Mucosa of rectum (tissue), 2 donors: ENCODE data around the gene HPD.

ENCODE experiments used
- H3K27ac ChIP-seq, 2 donors: one replicate each; pipeline ENCODE4 v1.7.0; 2013; ENCODE audit warnings: inconsistent platforms in 2 of 2, low read depth in 2 of 2, low read length in 2 of 2
- H3K27me3 ChIP-seq, 2 donors: one replicate each; pipeline ENCODE4 v1.7.0; 2013; ENCODE audit warnings: low read length in 2 of 2; ENCODE audit not compliant: control insufficient read depth in 2 of 2, insufficient read depth in 2 of 2
- H3K36me3 ChIP-seq, 2 donors: one replicate each; pipeline ENCODE4 v1.7.0; 2013; ENCODE audit warnings: low read length in 2 of 2; ENCODE audit not compliant: control insufficient read depth in 2 of 2, insufficient read depth in 2 of 2
- H3K4me1 ChIP-seq, 2 donors: one replicate each; pipeline ENCODE4 v1.7.0; 2013; ENCODE audit warnings: low read length in 2 of 2, mild to moderate bottlenecking in 1 of 2; ENCODE audit not compliant: control insufficient read depth in 2 of 2, insufficient read depth in 2 of 2
- H3K4me3 ChIP-seq, 2 donors: one replicate each; pipeline ENCODE4 v1.7.0; 2013; ENCODE audit warnings: low read length in 2 of 2
- H3K9ac ChIP-seq, 2 donors: one replicate each; pipeline ENCODE4 v1.7.0; 2013; ENCODE audit warnings: low read length in 2 of 2, low read depth in 1 of 2, mild to moderate bottlenecking in 1 of 2
- H3K9me3 ChIP-seq, 2 donors: one replicate each; pipeline ENCODE4 v1.7.0; 2013; ENCODE audit warnings: low read length in 2 of 2; ENCODE audit not compliant: control insufficient read depth in 2 of 2
- donor health status: healthy.
- donor health status: Normal muscosa, but diverticular disease.

HPD gene

GRCh38 chr12:121849211-121849610 lies 9.4 kb downstream of the HPD start:
- Histone ChIP-seq H3K4me1 (no peaks in the 10 kb centered on the region), H3K36me3 (no peaks in the 10 kb centered on the region), H3K9ac (no peak overlapping the region), H3K27me3 (no peaks in the 10 kb centered on the region), H3K9me3 (no peaks in the 10 kb centered on the region), H3K27ac (no peak overlapping the region), H3K4me3 (no peak overlapping the region)

DNA sequence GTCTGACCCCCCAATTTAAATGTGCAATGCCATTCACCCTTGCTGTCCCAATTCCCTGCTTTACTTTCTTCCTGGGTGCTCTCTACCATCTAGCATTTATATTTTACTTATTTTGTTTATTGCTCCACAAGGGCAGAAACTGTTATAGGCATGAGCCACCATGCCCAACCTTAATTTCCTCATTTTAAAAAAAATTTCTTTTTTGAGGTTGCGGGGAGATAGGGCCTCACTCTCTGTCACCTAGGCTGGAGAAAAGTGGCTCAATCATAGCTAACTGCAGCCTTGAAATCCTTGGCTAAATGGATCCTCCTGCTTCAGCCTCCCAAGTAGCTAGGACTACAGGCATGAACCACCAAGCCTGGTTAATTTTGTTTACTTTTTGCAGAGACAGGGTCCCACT lies 13.0 kb downstream of the HPD start:
- H3K4me1 ChIP-seq = no peaks in the 10 kb centered on the region
- no peaks in the 10 kb centered on the region for H3K36me3 ChIP-seq
- no peak overlapping the region for H3K27ac ChIP-seq
- H3K9me3 ChIP-seq = no peaks in the 10 kb centered on the region
- no peak overlapping the region for H3K9ac ChIP-seq
- no peak overlapping the region for H3K4me3 ChIP-seq
- H3K27me3 ChIP-seq = no peaks in the 10 kb centered on the region

DNA sequence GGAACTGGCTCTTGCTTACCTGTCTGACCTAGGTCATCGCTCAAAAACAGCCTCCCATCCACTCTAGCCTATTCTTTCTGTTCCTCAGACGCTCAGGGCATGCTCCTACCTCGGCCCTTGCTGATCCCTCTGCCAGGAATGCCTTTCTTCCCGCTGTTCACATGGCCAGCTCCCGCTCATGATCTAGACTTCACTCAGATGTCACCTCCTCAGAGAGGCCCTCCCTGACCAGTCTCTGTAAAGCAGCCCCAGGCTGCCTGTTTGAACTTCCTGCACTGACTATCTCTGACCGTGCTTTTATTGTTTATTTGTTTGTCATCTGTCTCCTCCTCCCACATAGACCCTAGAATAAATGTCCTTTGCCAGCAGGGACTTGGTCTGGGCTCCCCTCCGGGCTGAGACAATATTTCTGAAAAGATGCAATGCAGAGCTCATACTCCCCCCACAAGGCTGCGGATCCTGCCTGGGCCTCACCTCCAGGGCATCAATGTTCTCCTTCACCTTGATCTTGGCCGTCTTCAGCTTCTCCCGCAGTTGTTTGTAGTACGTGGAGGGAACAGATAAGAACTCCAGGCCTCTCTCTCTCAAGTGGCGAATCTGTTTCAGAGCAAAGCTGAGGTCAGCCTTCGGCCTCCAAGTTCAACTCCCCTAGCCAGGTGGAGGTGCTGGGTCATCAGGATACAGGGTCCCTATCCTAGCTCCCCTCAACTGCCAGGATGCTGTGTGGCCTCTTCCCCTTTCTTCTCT lies 15.2 kb downstream of the HPD start:
- H3K27ac ChIP-seq = no peak overlapping the region
- H3K9me3 ChIP-seq = no peaks in the 10 kb centered on the region
- H3K9ac ChIP-seq = no peak overlapping the region
- no peaks in the 10 kb centered on the region for H3K27me3 ChIP-seq
- no peaks in the 10 kb centered on the region for H3K36me3 ChIP-seq
- H3K4me1 ChIP-seq = peaks cover 0 to 4% of the 10 kb centered on the region in 2 donors
- H3K4me3 ChIP-seq = no peak overlapping the region

GRCh38 chr12:121839993-121840761 lies 18.5 kb downstream of the HPD start:
- Histone ChIP-seq H3K4me1 (peaks cover 0 to 4% of the 10 kb centered on the region in 2 donors), H3K4me3 (peak overlapping the region; percentile 92 to 93), H3K9ac (peak overlapping the region; percentile 67 to 74), H3K27ac (peak overlapping the region; percentile 27 to 61), H3K36me3 (no peaks in the 10 kb centered on the region), H3K27me3 (no peaks in the 10 kb centered on the region), H3K9me3 (no peaks in the 10 kb centered on the region)

DNA sequence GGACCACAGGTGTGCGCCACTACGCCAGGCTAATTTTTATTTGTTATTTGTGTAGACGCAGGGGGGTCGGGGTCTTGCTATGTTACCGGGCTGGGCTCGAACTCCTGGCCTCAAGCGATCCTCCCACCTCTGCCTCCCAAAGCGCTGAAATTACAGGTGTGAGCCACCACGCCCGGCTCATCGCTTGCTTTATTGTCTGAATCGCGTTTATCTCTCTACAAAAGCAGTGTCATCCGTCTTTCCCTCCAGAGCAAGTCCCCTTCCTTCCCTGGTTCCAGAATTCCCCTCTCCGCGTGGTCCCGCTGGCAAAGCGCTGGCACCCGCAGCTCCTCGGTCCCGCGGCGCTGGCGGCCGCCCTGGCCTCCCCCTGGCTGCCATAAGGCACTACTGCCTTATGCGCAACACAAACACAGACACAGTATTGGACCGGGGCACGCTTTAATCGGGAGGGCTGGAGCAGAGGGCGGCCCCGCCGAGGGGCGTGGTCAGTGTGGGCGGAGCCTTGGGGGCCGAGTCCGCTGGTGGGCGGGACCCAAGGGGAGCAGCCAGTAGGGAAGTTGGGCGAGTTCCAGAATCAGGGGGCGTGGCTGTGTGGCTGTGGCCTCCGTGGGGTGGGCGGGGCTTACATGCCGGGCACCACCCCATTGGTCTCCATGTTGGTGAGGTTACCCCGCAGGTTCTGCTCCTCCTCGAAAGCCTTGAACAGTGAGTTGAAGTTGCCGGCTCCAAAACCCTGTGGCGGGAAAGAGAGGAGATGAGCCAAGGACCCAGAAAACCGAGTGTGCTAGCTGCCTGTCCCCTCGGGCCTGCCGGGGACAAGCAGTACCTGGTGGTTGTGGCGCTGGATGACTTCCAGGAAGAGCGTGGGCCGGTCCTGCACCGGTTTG lies 19.3 kb downstream of the HPD start:
- Histone ChIP-seq H3K4me1 (peaks cover 0 to 4% of the 10 kb centered on the region in 2 donors), H3K27ac (peak overlapping the region; percentile 27 to 61), H3K4me3 (peak overlapping the region; percentile 92 to 93), H3K9ac (peak overlapping the region; percentile 67 to 74), H3K9me3 (no peaks in the 10 kb centered on the region), H3K27me3 (no peaks in the 10 kb centered on the region), H3K36me3 (no peaks in the 10 kb centered on the region)

DNA sequence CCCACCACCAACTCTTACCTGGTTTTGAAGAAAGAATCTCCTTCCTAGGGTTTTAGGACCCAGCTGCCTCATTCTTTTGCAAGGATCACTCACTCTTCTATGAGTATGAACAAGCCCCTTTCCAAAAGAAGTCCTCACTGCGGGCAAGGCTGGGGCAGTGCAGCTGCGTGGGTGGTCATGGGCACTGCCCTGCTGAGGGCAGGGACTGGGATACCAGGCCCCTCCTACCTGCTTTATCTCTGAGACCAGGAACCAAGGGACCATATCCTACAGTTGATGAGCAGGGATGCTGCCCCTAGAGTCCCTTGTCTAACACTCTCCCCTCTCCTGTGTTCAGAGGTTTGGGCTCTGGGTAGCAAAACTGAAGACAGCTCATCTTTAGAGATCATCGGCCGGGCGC lies 20.5 kb downstream of the HPD start:
- Histone ChIP-seq H3K4me1 (peaks cover 0 to 4% of the 10 kb centered on the region in 2 donors), H3K9ac (no peak overlapping the region), H3K9me3 (no peaks in the 10 kb centered on the region), H3K27me3 (no peaks in the 10 kb centered on the region), H3K27ac (no peak overlapping the region), H3K36me3 (no peaks in the 10 kb centered on the region), H3K4me3 (no peak overlapping the region)

- Histone ChIP-seq H3K4me3 (no peak overlapping the region), H3K4me1 (peaks cover 0 to 4% of the 10 kb centered on the region in 2 donors), H3K27me3 (no peaks in the 10 kb centered on the region), H3K9me3 (no peaks in the 10 kb centered on the region), H3K9ac (no peak overlapping the region), H3K27ac (no peak overlapping the region), H3K36me3 (no peaks in the 10 kb centered on the region)
Measured at GRCh38 chr12:121837680-121838079, 21.0 kb downstream of the HPD start.

GRCh38 chr12:121831571-121832245 lies 27.0 kb downstream of the HPD start:
- Histone ChIP-seq H3K27me3 (no peaks in the 10 kb centered on the region), H3K4me1 (no peaks in the 10 kb centered on the region), H3K36me3 (peaks cover 43 to 45% of the 10 kb centered on the region in 2 donors), H3K27ac (no peak overlapping the region), H3K9ac (no peak overlapping the region), H3K4me3 (no peak overlapping the region), H3K9me3 (no peaks in the 10 kb centered on the region)

GRCh38 chr12:121830588-121831265 lies 27.9 kb downstream of the HPD start:
- no peak overlapping the region for H3K9ac ChIP-seq
- H3K27ac ChIP-seq = no peak overlapping the region
- H3K4me1 ChIP-seq = no peaks in the 10 kb centered on the region
- H3K36me3 ChIP-seq = peaks cover 46% of the 10 kb centered on the region in 2 donors
- H3K9me3 ChIP-seq = no peaks in the 10 kb centered on the region
- no peaks in the 10 kb centered on the region for H3K27me3 ChIP-seq
- no peak overlapping the region for H3K4me3 ChIP-seq
